Measurements from ENCODE around the gene TMEM51. TPM values are rescaled to one million over a fixed set of nuclear protein-coding genes. Genes with fewer than 3 reads are reported as not detected.

TMEM51 gene
- polyA plus RNA-seq, 1 donor from 2014 or later, result 1.7 TPM

- Histone ChIP-seq H3K36me3 (ENCODE audit: insufficient read depth, low read length) (no peaks in the 10 kb centered on the region), H3K27ac (ENCODE audit: low read length) (no peak overlapping the region), H2AFZ (ENCODE audit: low read depth, low read length) (no peak overlapping the region)
Observed at GRCh38 chr1:15236321-15236721, 82.8 kb downstream of the TMEM51 start.

GRCh38 chr1:15236746-15237145 is 83.2 kb downstream of the TMEM51 start:
- no peak overlapping the region for H3K9ac ChIP-seq (ENCODE audit: low read length)
- H3K27me3 ChIP-seq (ENCODE audit: insufficient read depth, low read depth, low read length), result no peaks in the 10 kb centered on the region
- no peaks in the 10 kb centered on the region for H3K9me2 ChIP-seq (ENCODE audit: insufficient read depth, low read length)
- TF ChIP-seq CTCF (IDR thresholded peaks at IDR 0.05; ENCODE audit: poor library complexity, severe bottlenecking), result no peak
- TF ChIP-seq REST (IDR thresholded peaks at IDR 0.05; ENCODE audit: borderline replicate concordance), result no peak
- no peak for TF ChIP-seq POLR2AphosphoS5 (IDR thresholded peaks at IDR 0.05)
- no peak for TF ChIP-seq SMC3 (conservative IDR thresholded peaks at IDR 0.05; ENCODE audit: poor library complexity)
- TF ChIP-seq EP300 (conservative IDR thresholded peaks at IDR 0.05; ENCODE audit: poor library complexity, severe bottlenecking), result no peak
- H3F3A ChIP-seq (ENCODE audit: insufficient read depth, low read length, poor library complexity, severe bottlenecking), result no peaks in the 10 kb centered on the region
- no peak overlapping the region for H3K27ac ChIP-seq (ENCODE audit: low read length)
- no peak overlapping the region for H2AFZ ChIP-seq (ENCODE audit: low read depth, low read length)
- no peaks in the 10 kb centered on the region for H3K36me3 ChIP-seq (ENCODE audit: insufficient read depth, low read length)
- H3K4me3 ChIP-seq (ENCODE audit: low read length), result no peak overlapping the region
- no peaks in the 10 kb centered on the region for H4K20me1 ChIP-seq (ENCODE audit: insufficient read depth)
- H3K79me2 ChIP-seq (replicated peaks; ENCODE audit: insufficient read depth, low read length), result no peaks in the 10 kb centered on the region
- no peaks in the 10 kb centered on the region for H3K9me3 ChIP-seq (ENCODE audit: low read length)
- H3K4me2 ChIP-seq (ENCODE audit: low read length), result no peak overlapping the region

More at GRCh38 chr1:15236321-15236721, 82.8 kb downstream of the TMEM51 start:
- H3F3A ChIP-seq (ENCODE audit: insufficient read depth, low read length, poor library complexity, severe bottlenecking), result no peaks in the 10 kb centered on the region
- H3K9me2 ChIP-seq (ENCODE audit: insufficient read depth, low read length), result no peaks in the 10 kb centered on the region
- no peaks in the 10 kb centered on the region for H3K27me3 ChIP-seq (ENCODE audit: insufficient read depth, low read depth, low read length)
- no peak overlapping the region for H3K9ac ChIP-seq (ENCODE audit: low read length)
- H3K4me3 ChIP-seq (ENCODE audit: low read length), result no peak overlapping the region
- H3K9me3 ChIP-seq (ENCODE audit: low read length), result no peaks in the 10 kb centered on the region
- H3K79me2 ChIP-seq (replicated peaks; ENCODE audit: insufficient read depth, low read length), result no peaks in the 10 kb centered on the region
- no peaks in the 10 kb centered on the region for H4K20me1 ChIP-seq (ENCODE audit: insufficient read depth)
- H3K4me2 ChIP-seq (ENCODE audit: low read length), result no peak overlapping the region
- TF ChIP-seq TAF1 (IDR thresholded peaks at IDR 0.05; ENCODE audit: low read depth) (no peak), MXI1 (conservative IDR thresholded peaks at IDR 0.05; ENCODE audit: poor library complexity, severe bottlenecking) (no peak), CTCF (IDR thresholded peaks at IDR 0.05; ENCODE audit: poor library complexity, severe bottlenecking) (no peak), REST (IDR thresholded peaks at IDR 0.05; ENCODE audit: borderline replicate concordance) (no peak), EP300 (conservative IDR thresholded peaks at IDR 0.05; ENCODE audit: poor library complexity, severe bottlenecking) (no peak), RAD21 (conservative IDR thresholded peaks at IDR 0.05) (no peak), SMC3 (conservative IDR thresholded peaks at IDR 0.05; ENCODE audit: poor library complexity) (no peak), EZH2 (IDR thresholded peaks at IDR 0.05; ENCODE audit: borderline replicate concordance, insufficient read depth, low read length, poor library complexity, severe bottlenecking) (no peak), POLR2AphosphoS5 (IDR thresholded peaks at IDR 0.05) (no peak)
